Subcutaneous adipose tissue (tissue), 4 donors: ENCODE results near the gene UROD. TPM values are rescaled to one million over a fixed set of nuclear protein-coding genes. Genes with fewer than 3 reads are reported as not detected.

Source experiments
- total RNA-seq, 4 donors: library from RNA; depleted of rRNA; stranded (reverse); fragments of >200 nt; gene quantifications; one replicate each; pipeline ENCODE4 v1.1.0, GENCODE V29; 2016
- TF ChIP-seq, protein P1 (sequence below): fragments of 450-650 bp; IDR thresholded peaks from one replicate; pipeline ENCODE4 v1.5.1; 2016; ENCODE audit warnings: low read depth, mild to moderate bottlenecking, control low read depth, antibody characterized with exemption, moderate library complexity

The UROD gene
- total RNA-seq, result 10 to 100 TPM; 55.8 to 93.1 (median 79.9) TPM

DNA sequence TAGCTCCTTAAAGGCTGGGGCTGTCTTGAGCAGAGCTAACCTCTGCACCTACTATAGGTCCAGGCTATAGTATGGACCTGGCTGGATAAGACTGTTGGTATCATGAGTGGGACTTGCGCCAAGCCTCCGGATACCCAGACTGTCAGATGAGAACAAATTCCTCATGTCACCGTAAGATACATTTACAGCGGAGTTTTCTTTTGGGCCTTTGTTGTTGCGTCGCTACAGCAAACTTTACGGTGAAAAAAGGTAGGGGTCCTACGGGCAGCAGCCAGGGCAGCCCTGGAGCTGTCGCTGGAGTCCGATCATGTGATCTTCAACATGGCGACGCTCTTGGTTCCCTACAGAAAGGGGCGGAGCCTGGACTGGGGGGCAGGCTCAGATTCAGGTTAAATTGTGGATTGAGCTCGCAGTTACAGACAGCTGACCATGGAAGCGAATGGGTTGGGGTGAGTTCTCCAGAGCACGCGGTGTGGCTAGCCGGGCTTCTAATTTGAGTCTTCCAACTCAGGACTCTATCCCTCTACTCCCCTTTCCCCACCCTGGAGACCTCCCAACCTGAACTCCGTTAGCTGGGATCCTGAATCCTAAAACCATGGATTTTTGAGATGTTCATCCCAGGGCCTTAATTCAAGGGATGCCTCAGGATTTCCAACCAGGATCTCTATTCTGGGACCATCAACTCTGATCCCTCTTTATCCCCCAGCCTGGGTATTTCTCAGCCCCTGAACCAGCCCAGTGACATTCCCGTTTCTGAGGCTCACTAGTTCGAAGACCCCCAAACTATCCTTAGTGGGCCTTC lies at the start of gene UROD:
UROD (plus strand) TSS at position 418 of the 802 bp plus-strand sequence; CDS start at position 430, 12 bp downstream.
- TF ChIP-seq, protein P1, sequence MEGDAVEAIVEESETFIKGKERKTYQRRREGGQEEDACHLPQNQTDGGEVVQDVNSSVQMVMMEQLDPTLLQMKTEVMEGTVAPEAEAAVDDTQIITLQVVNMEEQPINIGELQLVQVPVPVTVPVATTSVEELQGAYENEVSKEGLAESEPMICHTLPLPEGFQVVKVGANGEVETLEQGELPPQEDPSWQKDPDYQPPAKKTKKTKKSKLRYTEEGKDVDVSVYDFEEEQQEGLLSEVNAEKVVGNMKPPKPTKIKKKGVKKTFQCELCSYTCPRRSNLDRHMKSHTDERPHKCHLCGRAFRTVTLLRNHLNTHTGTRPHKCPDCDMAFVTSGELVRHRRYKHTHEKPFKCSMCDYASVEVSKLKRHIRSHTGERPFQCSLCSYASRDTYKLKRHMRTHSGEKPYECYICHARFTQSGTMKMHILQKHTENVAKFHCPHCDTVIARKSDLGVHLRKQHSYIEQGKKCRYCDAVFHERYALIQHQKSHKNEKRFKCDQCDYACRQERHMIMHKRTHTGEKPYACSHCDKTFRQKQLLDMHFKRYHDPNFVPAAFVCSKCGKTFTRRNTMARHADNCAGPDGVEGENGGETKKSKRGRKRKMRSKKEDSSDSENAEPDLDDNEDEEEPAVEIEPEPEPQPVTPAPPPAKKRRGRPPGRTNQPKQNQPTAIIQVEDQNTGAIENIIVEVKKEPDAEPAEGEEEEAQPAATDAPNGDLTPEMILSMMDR, result no peak

DNA sequence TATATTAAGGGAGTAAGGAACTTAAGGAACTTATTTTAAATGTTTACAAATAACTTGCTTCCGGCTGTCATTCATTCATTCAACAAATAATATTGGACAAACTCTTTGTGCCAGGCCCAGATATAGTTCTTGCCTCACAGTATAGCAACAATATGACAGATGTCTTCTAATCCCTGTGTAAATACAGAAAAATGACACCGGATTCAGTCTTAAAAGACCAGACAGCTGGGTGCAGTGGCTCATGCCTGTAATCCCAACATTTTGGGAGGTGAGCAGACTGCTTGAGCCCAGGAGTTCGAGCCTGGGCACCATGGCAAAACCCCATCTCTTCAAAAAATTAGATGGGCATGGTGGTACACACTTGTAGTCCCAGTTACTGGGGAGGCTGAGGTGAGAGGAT lies 49.3 kb upstream of the UROD start:
- TF ChIP-seq, protein P1, result no peak

GRCh38 chr1:44964396-44964795 lies 47.7 kb upstream of the UROD start:
- TF ChIP-seq, protein P1, result no peak

DNA sequence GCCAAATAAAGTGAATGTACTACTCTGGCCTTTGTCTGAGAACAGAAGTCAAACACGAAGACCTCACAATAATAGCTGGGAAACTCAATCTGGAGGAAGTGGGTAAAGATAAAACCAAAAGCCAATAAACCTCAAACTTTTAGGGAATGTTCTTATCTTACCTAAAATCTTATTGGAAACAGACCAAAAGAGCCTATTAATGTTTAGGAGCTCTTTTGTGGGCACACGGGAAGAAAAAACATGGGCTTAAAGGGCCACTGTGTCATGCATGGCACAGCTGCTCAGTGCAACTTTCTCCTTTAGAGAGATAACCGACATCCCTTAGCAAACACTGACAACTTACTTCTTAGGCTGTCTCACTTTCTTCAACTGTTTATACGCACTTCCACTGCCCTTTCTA lies 41.7 kb upstream of the UROD start:
- TF ChIP-seq, protein P1, result no peak

DNA sequence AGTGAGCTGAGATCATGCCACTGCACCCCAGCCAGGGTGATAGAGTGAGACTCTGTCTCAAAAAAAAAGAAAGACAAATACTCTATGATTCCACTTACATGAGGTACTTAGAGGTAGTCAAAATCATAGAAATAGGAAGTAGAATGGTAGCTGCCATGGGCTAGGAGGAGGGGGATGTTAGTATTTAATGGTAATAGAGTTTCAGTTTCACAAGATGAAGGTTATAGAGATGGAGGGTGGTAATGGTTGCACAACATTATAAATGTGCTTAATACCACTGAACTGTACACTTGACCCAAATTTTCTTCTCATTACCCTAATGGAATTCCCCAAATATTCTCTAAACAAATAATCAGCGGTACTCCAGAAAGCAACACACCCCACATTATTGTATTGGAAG lies 38.4 kb upstream of the UROD start:
- TF ChIP-seq, protein P1, result no peak

- TF ChIP-seq, protein P1, result no peak
Observed at GRCh38 chr1:44976252-44976651, 35.8 kb upstream of the UROD start.

DNA sequence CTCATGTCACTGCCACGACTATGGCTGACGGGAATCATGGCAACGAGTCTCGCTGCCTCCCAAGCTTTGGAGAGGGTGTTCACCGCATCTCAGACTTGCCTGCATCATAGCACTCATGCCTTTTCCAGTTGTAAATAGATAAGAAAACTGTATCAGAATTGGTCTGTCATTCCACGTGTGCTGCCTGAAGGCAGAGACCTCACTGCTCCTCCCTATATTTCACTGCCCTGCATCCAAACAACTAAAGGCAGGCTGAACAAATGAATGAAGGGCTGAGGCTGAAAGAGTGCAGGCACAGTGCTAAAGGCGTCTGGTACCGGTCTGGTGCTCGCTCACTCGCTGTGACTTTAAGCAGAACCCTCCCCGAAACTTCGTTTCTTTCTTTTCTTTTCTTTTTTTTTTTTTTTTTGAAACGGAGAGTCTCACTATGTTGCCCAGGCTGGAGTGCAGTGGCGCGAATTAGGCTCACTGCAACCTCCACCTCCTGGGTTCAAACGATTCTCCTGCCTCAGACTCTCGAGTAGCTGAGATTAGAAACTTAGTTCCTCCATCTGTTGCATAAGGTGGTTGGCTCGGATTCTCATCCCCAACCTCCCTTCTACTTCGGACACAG lies 26.2 kb upstream of the UROD start:
- TF ChIP-seq, protein P1, result no peak
